Measurements from ENCODE around the gene PPARG. TPM values are rescaled to one million over a fixed set of nuclear protein-coding genes. Genes with fewer than 3 reads are reported as not detected.
A peak's percentile ranks its signal among the peaks of the same experiment; 100 is the strongest.

The PPARG gene
- total and polyA plus RNA-seq, 2 of the 13 experiments (the other 11 are each of a cell fraction or from before 2014, with no cell fraction given) = 13.9 to 58.3 TPM

GRCh38 chr3:12288182-12289129, at the start of gene PPARG (continued):
- TF ChIP-seq ZHX2 (IDR thresholded peaks at IDR 0.05; ENCODE audit: low read depth) = no peak
- TF ChIP-seq ZHX2 (CRISPR knock-in tag; IDR thresholded peaks at IDR 0.05; ENCODE audit: borderline replicate concordance) = no peak
- no peak for TF ChIP-seq KAT8 (CRISPR knock-in tag; IDR thresholded peaks at IDR 0.05)
- 0 out of 2 replicates have a peak, but pooled peaks have one; percentile 47 for TF ChIP-seq AKAP8 (CRISPR knock-in tag; IDR thresholded peaks at IDR 0.05)
- 0 out of 2 replicates have a peak, but pooled peaks have one; percentile 40 for TF ChIP-seq ZNF703 (CRISPR knock-in tag; IDR thresholded peaks at IDR 0.05; ENCODE audit: borderline replicate concordance)
- no peak for TF ChIP-seq ELF1 (CRISPR knock-in tag; IDR thresholded peaks at IDR 0.05)
- TF ChIP-seq GZF1 (CRISPR knock-in tag; IDR thresholded peaks at IDR 0.05) = peak; percentile 73; the same call in 1 of the 2 replicates
- TF ChIP-seq POGZ (CRISPR knock-in tag; IDR thresholded peaks at IDR 0.05) = peak; percentile 55; the same call in 1 of the 2 replicates
- TF ChIP-seq, protein P1, sequence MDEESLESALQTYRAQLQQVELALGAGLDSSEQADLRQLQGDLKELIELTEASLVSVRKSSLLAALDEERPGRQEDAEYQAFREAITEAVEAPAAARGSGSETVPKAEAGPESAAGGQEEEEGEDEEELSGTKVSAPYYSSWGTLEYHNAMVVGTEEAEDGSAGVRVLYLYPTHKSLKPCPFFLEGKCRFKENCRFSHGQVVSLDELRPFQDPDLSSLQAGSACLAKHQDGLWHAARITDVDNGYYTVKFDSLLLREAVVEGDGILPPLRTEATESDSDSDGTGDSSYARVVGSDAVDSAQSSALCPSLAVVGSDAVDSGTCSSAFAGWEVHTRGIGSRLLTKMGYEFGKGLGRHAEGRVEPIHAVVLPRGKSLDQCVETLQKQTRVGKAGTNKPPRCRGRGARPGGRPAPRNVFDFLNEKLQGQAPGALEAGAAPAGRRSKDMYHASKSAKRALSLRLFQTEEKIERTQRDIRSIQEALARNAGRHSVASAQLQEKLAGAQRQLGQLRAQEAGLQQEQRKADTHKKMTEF (CRISPR knock-in tag; IDR thresholded peaks at IDR 0.05) = peak; percentile 62; the same call in 1 of the 2 replicates
- TF ChIP-seq AGO2 (optimal IDR thresholded peaks at IDR 0.05; ENCODE audit: low read depth, low read length) = peak; percentile 93
- peak; percentile 59; the same call in 1 of the 2 replicates for TF ChIP-seq ZNF772 (CRISPR knock-in tag; IDR thresholded peaks at IDR 0.05)
- TF ChIP-seq HMGA1 (CRISPR knock-in tag; conservative IDR thresholded peaks at IDR 0.05) = no peak
- TF ChIP-seq, protein P2, sequence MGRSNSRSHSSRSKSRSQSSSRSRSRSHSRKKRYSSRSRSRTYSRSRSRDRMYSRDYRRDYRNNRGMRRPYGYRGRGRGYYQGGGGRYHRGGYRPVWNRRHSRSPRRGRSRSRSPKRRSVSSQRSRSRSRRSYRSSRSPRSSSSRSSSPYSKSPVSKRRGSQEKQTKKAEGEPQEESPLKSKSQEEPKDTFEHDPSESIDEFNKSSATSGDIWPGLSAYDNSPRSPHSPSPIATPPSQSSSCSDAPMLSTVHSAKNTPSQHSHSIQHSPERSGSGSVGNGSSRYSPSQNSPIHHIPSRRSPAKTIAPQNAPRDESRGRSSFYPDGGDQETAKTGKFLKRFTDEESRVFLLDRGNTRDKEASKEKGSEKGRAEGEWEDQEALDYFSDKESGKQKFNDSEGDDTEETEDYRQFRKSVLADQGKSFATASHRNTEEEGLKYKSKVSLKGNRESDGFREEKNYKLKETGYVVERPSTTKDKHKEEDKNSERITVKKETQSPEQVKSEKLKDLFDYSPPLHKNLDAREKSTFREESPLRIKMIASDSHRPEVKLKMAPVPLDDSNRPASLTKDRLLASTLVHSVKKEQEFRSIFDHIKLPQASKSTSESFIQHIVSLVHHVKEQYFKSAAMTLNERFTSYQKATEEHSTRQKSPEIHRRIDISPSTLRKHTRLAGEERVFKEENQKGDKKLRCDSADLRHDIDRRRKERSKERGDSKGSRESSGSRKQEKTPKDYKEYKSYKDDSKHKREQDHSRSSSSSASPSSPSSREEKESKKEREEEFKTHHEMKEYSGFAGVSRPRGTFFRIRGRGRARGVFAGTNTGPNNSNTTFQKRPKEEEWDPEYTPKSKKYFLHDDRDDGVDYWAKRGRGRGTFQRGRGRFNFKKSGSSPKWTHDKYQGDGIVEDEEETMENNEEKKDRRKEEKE (IDR thresholded peaks at IDR 0.05) = no peak
- TF ChIP-seq CHCHD3 (CRISPR knock-in tag; IDR thresholded peaks at IDR 0.05) = no peak
- TF ChIP-seq, protein P3, sequence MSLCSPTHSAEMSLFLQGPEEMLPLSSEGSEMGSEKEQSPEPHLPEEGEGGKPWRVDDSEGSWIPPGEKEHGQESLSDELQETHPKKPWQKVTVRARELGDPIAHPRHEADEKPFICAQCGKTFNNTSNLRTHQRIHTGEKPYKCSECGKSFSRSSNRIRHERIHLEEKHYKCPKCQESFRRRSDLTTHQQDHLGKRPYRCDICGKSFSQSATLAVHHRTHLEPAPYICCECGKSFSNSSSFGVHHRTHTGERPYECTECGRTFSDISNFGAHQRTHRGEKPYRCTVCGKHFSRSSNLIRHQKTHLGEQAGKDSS (CRISPR knock-in tag; IDR thresholded peaks at IDR 0.05; ENCODE audit: borderline replicate concordance, low read depth) = no peak
- TF ChIP-seq KLF13 (CRISPR knock-in tag; IDR thresholded peaks at IDR 0.05) = no peak
- TF ChIP-seq GTF3A (CRISPR knock-in tag; conservative IDR thresholded peaks at IDR 0.05) = no peak
- no peak; the same call in 1 of the 2 replicates for TF ChIP-seq ZNF543 (CRISPR knock-in tag; IDR thresholded peaks at IDR 0.05)

All from HepG2 (cell line).